A673 (cell line): Measurements from ENCODE around the gene OVCH2. TPM values are rescaled to one million over a fixed set of nuclear protein-coding genes. Genes with fewer than 3 reads are reported as not detected.
A peak's percentile ranks its signal among the peaks of the same experiment; 100 is the strongest.
"Not testable (repeated sequence)": the region's sequence is repeated elsewhere in the genome, so short reads cannot be mapped to it uniquely, and the experiment has no call there.

ENCODE experiments used
- BruUV-seq: library from RNA; stranded (reverse); fragments of 400-500 nt; replicated peaks from 2 replicates; lab custom pipeline; 2021; lab: Mats Ljungman, UMichigan
- CTCF ChIA-PET: fragments of 300-600 bp; sonication (Branson Sonifier 250); formaldehyde crosslinking; loops from one replicate; lab custom pipeline; 2022; ENCODE audit warnings: antibody characterized with exemption; lab: Charles Lee
- POLR2A ChIA-PET: fragments of 300-600 bp; sonication (Branson Sonifier 250); formaldehyde crosslinking; loops from one replicate; lab custom pipeline; 2022; ENCODE audit warnings: antibody characterized with exemption; ENCODE audit not compliant: low non-redundant PET; lab: Charles Lee
- DNase-seq: peaks from one replicate; pipeline ENCODE4 v3.0.0-alpha.2; 2015; ENCODE audit warnings: low spot score
- H3K27ac ChIP-seq: fragments of 200-600 bp; sonication (generic); 2 replicates; pipeline ENCODE4 v1.5.1; 2016; ENCODE audit warnings: mixed run types, low read depth, mild to moderate bottlenecking, mixed read lengths, antibody characterized with exemption, low read length; ENCODE audit not compliant: poor library complexity, severe bottlenecking
- H3K27me3 ChIP-seq: fragments of 200-600 bp; sonication (generic); replicated peaks from 2 replicates; pipeline ENCODE4 v1.6.1; 2017; ENCODE audit warnings: mixed run types, low read depth, mild to moderate bottlenecking, mixed read lengths, antibody characterized with exemption, low read length; ENCODE audit not compliant: insufficient read depth, poor library complexity
- H3K36me3 ChIP-seq: fragments of 200-600 bp; sonication (generic); 2 replicates; pipeline ENCODE4 v1.6.1; 2016; ENCODE audit warnings: mixed run types, mild to moderate bottlenecking, mixed read lengths, antibody characterized with exemption, low read length; ENCODE audit not compliant: insufficient read depth, poor library complexity, severe bottlenecking
- H3K4me1 ChIP-seq: fragments of 200-600 bp; sonication (generic); 2 replicates; pipeline ENCODE4 v1.6.1; 2017; ENCODE audit warnings: mixed run types, mild to moderate bottlenecking, mixed read lengths, antibody characterized with exemption, low read length; ENCODE audit not compliant: insufficient read depth, poor library complexity, severe bottlenecking
- H3K4me3 ChIP-seq: fragments of 200-600 bp; sonication (generic); 2 replicates; pipeline ENCODE4 v1.5.1; 2016; ENCODE audit warnings: low read depth, mixed run types, mild to moderate bottlenecking, mixed read lengths, low read length; ENCODE audit not compliant: poor library complexity, severe bottlenecking
- H3K9me3 ChIP-seq: fragments of 200-600 bp; sonication (generic); 2 replicates; pipeline ENCODE4 v1.6.1; 2016; ENCODE audit warnings: mixed run types, low read depth, mild to moderate bottlenecking, mixed read lengths, antibody characterized with exemption, low read length; ENCODE audit not compliant: poor library complexity, severe bottlenecking
- EZH2 ChIP-seq: fragments of 200-600 bp; sonication (generic); IDR thresholded peaks from 2 replicates; pipeline ENCODE4 v1.6.1; 2017; ENCODE audit warnings: borderline replicate concordance, low read depth, mild to moderate bottlenecking, mixed read lengths, antibody characterized with exemption, low read length; ENCODE audit not compliant: poor library complexity, severe bottlenecking
- intact Hi-C: fragments of 100-400 bp; cut with micrococcal nuclease; formaldehyde crosslinking; loops from one replicate; pipeline ENCODE4 v1.10.0; 2022; ENCODE audit not compliant: unreplicated experiment
- total RNA-seq: library from RNA; stranded (reverse); gene quantifications from 2 replicates; pipeline ENCODE4 v1.2.3, GENCODE V29; 2021
- TF ChIP-seq, protein P1 (sequence below): fragments of 300-800, 200-600 bp; sonication (generic); conservative IDR thresholded peaks from 2 replicates; pipeline ENCODE4 v1.5.1; 2017; ENCODE audit warnings: low read depth, mild to moderate bottlenecking, antibody characterized with exemption, low read length, moderate library complexity, mixed read lengths

OVCH2 gene
- total RNA-seq, 1 experiment from 2014 or later: not detected

DNA sequence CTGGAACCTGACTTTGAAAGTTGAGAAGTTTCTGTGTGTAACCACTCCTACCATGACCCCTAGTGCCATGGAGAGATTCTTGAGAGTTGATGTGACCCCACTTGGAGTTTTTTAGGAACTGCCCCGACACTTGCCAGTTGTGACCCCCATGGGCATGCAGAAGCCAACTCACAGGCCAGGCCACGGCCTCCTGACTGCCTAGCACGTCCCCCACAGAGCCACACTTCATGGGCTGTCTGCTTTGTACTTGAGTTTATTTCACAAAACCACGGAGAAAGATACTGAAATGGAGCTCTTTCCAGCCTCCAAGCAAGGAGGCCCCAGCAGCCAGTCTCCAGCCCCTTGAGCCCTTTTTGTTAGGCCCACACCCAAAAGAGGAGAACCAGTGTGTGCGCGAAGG, 41.4 kb downstream of the OVCH2 start:
- no peaks in the 10 kb centered on the region for H3K36me3 ChIP-seq
- no peaks in the 10 kb centered on the region for H3K27me3 ChIP-seq
- no peak overlapping the region for H3K27ac ChIP-seq
- no peak overlapping the region for H3K4me3 ChIP-seq
- DNase-seq: no peak
- ChIA-PET CTCF (interaction anchor here (0.8 to 0.9 kb wide), 2 partner anchors 19 to 93 kb away, joined by 3 to 5 read pairs; no protein-coding TSS in a partner anchor), POLR2A (no interaction called here)
- no TSS peak for BruUV-seq
- no peak for TF ChIP-seq EZH2
- TF ChIP-seq, protein P1, sequence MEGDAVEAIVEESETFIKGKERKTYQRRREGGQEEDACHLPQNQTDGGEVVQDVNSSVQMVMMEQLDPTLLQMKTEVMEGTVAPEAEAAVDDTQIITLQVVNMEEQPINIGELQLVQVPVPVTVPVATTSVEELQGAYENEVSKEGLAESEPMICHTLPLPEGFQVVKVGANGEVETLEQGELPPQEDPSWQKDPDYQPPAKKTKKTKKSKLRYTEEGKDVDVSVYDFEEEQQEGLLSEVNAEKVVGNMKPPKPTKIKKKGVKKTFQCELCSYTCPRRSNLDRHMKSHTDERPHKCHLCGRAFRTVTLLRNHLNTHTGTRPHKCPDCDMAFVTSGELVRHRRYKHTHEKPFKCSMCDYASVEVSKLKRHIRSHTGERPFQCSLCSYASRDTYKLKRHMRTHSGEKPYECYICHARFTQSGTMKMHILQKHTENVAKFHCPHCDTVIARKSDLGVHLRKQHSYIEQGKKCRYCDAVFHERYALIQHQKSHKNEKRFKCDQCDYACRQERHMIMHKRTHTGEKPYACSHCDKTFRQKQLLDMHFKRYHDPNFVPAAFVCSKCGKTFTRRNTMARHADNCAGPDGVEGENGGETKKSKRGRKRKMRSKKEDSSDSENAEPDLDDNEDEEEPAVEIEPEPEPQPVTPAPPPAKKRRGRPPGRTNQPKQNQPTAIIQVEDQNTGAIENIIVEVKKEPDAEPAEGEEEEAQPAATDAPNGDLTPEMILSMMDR: no peak
- intact Hi-C loops: loop anchor here (1.0 to 2.0 kb wide), 2 partner anchors 94 to 152 kb away; partner anchors contain the start of gene PPFIBP2
- H3K4me1 ChIP-seq: no peaks in the 10 kb centered on the region
- H3K9me3 ChIP-seq: no peaks in the 10 kb centered on the region

DNA sequence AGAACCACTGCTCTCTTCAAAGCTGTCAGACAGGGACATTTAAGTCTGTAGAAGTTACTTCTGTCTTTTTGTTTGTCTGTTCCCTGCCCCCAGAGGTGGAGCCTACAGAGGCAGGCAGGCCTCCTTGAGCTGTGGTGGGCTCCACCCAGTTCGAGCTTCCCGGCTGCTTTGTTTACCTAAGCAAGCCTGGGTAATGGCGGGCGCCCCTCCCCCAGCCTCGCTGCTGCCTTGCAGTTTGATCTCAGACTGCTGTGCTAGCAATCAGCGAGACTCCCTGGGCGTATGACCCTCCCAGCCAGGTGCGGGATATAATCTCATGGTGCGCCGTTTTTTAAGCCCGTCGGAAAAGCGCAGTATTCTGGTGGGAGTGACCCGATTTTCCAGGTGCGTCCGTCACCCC, 42.7 kb downstream of the OVCH2 start:
- H3K9me3 ChIP-seq, POLR2A ChIA-PET, H3K36me3 ChIP-seq, H3K4me1 ChIP-seq, intact Hi-C loops, DNase-seq, H3K4me3 ChIP-seq, H3K27ac ChIP-seq, H3K27me3 ChIP-seq, CTCF ChIA-PET, BruUV-seq: not testable (repeated sequence)

DNA sequence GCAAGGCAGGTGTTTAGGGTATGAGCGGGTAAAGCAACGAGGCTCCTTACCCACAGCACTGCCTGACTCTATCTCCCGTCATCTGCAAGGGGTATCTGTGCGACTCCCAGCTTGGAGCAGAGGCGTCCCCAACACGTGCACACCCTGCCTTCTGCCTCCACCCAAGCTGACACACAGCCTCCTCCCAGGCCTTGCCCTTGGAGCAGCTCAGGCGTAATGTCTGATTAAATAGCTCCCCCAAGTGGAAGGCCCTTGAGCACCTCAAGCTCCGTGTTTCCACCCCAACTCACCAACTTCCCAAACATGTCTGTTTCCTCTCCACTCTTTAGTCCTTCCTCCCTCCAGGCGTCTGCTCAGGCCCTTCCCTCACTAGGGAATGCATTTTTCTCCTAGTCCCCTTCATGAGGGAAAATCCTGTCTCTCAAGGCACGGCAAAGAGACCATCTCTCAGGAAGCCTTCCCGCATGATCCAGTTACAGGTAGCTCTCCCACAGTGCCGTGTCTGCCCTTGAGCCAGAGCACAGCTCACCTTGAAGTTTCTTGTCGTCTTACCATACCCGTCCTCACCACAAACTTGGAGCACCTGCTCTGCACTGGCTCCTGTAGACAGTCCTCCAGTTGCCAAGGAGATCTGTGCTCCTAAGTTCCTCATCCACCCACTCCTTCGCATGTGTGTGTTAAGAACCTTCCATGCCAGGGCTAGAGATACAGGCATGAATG, 48.8 kb downstream of the OVCH2 start:
- intact Hi-C loops: loop anchor here (2.0 kb wide), 1 partner anchor 87 kb away; no protein-coding TSS in a partner anchor
- BruUV-seq: no TSS peak
- no peaks in the 10 kb centered on the region for H3K27me3 ChIP-seq
- H3K9me3 ChIP-seq: no peaks in the 10 kb centered on the region
- no peak overlapping the region for H3K4me3 ChIP-seq
- ChIA-PET CTCF (interaction anchor here (0.8 to 1.4 kb wide), 8 partner anchors 8 to 559 kb away, joined by 3 to 25 read pairs (median 4); no protein-coding TSS in a partner anchor), POLR2A (no interaction called here)
- DNase-seq: peak; percentile 59
- no peak overlapping the region for H3K27ac ChIP-seq
- no peaks in the 10 kb centered on the region for H3K4me1 ChIP-seq
- TF ChIP-seq, protein P1: peak; percentile 51
- no peak for TF ChIP-seq EZH2
- H3K36me3 ChIP-seq: no peaks in the 10 kb centered on the region
